PC-3 (cell line): ENCODE data around the gene PTPRD.

Source experiments
- EZH2 ChIP-seq: fragments of 300-600 bp; sonication (generic); IDR thresholded peaks from one replicate; pipeline ENCODE4 v1.6.1; 2017; ENCODE audit warnings: antibody characterized with exemption, mild to moderate bottlenecking, low read length; ENCODE audit not compliant: unreplicated experiment
- TF ChIP-seq, protein P1 (sequence below): fragments of 300-600 bp; sonication (generic); conservative IDR thresholded peaks from 2 replicates; pipeline ENCODE4 v1.5.1; 2017; ENCODE audit warnings: antibody characterized with exemption, low read depth, mild to moderate bottlenecking, low read length

DNA sequence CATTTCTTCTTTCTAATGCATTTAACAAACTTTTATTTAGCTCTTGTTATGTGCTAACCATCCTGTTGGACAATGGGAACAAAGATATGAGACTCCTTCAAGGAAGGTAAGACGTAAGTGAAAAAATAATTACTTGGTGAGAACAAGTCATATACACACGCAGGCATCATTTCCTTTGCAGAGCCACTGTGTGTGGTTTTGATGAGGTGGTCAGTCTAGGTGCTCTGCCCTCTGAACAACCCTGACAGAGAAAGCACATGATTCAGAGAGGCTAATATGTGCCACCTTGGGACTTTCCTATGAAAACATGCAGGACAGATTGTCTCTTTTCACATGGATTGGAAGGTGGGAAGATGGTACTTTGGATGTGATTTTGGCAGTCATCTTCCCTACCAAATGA is 1650.7 kb downstream of the PTPRD start:
- no peak for TF ChIP-seq EZH2
- TF ChIP-seq, protein P1, sequence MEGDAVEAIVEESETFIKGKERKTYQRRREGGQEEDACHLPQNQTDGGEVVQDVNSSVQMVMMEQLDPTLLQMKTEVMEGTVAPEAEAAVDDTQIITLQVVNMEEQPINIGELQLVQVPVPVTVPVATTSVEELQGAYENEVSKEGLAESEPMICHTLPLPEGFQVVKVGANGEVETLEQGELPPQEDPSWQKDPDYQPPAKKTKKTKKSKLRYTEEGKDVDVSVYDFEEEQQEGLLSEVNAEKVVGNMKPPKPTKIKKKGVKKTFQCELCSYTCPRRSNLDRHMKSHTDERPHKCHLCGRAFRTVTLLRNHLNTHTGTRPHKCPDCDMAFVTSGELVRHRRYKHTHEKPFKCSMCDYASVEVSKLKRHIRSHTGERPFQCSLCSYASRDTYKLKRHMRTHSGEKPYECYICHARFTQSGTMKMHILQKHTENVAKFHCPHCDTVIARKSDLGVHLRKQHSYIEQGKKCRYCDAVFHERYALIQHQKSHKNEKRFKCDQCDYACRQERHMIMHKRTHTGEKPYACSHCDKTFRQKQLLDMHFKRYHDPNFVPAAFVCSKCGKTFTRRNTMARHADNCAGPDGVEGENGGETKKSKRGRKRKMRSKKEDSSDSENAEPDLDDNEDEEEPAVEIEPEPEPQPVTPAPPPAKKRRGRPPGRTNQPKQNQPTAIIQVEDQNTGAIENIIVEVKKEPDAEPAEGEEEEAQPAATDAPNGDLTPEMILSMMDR = no peak
